T-helper 17 cell (primary cell): ENCODE measurements around the gene RASD1. TPM values are rescaled to one million over a fixed set of nuclear protein-coding genes. Genes with fewer than 3 reads are reported as not detected.

Experiments
- total RNA-seq, 4 donors: library from RNA in 2 of 4; stranded (reverse) in 2 of 4; gene quantifications; one replicate each; pipeline ENCODE4 v1.2.3 and lab custom pipeline; 2022 to 2026

Gene RASD1
- total RNA-seq, 2 donors from 2014 or later: 0.97 to 1.4 TPM

Other genes with a start within 250 kb of the RASD1 start
- gene COPS3, start 215.1 kb downstream of the RASD1 start, total RNA-seq: 10 to 100 TPM; 87.8 to 89.1 TPM
- 10 to 100 TPM in 1 of 2 donors, 1 to 10 TPM in 1; 2.5 to 24.0 TPM for gene NT5M, start 193.0 kb downstream of the RASD1 start, total RNA-seq
- 10 to 100 TPM; 16.5 to 24.7 TPM for gene MED9, start 19.4 kb downstream of the RASD1 start, total RNA-seq
- 10 to 100 TPM; 13.8 to 14.8 TPM for gene PEMT, start 95.3 kb upstream of the RASD1 start, total RNA-seq
- 10 to 100 TPM; 18.4 to 18.6 TPM for gene RAI1, start 185.1 kb upstream of the RASD1 start, total RNA-seq